Measurements from ENCODE around the gene C10orf105.

DNA sequence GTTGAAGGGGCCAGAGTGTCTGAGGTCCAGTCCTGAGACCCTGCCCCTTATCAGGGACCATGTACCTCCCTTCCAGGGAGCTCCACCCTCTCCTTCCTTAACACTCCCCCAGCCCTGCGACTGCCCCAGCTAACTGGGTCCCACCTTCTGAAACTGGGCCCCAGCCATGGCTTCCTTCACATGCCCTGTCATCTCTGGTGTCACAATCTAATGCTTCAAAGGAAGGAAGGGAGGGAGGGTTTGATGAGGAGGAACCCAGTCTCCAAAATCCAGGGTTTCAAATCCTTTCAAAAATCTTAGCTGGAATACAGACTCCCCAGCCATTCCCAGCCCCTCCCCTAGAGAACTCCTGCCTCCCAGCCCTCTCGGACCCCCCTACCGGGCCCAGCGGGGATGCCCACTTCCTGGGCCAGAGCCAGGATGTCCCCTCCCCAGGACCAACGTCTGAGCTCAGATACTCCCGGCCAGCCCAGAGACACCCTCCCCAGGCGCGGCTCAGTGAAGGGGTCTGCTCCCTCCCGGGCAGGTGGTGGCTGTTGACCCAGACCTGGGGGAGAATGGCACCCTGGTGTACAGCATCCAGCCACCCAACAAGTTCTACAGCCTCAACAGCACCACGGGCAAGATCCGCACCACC, 18.0 kb downstream of the C10orf105 start:
- TF ChIP-seq GATA3 (IDR thresholded peaks at IDR 0.05; ENCODE audit: low read depth, low read length) (no peak), GATA2 (IDR thresholded peaks at IDR 0.05; ENCODE audit: low read depth, low read length) (no peak)
